PC-9 (cell line): Measurements from ENCODE around the gene RNF166. TPM values are rescaled to one million over a fixed set of nuclear protein-coding genes. Genes with fewer than 3 reads are reported as not detected.

Experiments
- BruUV-seq: library from RNA; stranded (reverse); fragments of 400-500 nt; replicated peaks from 2 replicates; lab custom pipeline; 2021; lab: Mats Ljungman, UMichigan
- CTCF ChIA-PET: fragments of 300-600 bp; sonication (Branson Sonifier 250); formaldehyde crosslinking; loops from one replicate; lab custom pipeline; 2022; ENCODE audit warnings: antibody characterized with exemption; lab: Charles Lee
- POLR2A ChIA-PET: fragments of 300-600 bp; sonication (Branson Sonifier 250); formaldehyde crosslinking; loops from one replicate; lab custom pipeline; 2022; ENCODE audit warnings: antibody characterized with exemption; ENCODE audit not compliant: unreplicated experiment; lab: Charles Lee
- DNase-seq, 2 experiments: peaks; one replicate each; pipeline versions ENCODE4 v3.0.0 to v3.0.0-alpha.2; 2015 to 2022; ENCODE audit warnings: mixed read lengths in 1 of 2
- H2AFZ ChIP-seq: fragments of 200-600 bp; sonication (generic); 2 replicates; pipeline ENCODE4 v1.8.1; 2017; ENCODE audit warnings: antibody characterized with exemption
- H3F3A ChIP-seq: fragments of 200-600 bp; sonication (generic); 2 replicates; pipeline ENCODE4 v1.8.1; 2017; ENCODE audit warnings: antibody characterized with exemption, mild to moderate bottlenecking, low read depth; ENCODE audit not compliant: insufficient read depth
- H3K27ac ChIP-seq: fragments of 200-600 bp; sonication (generic); 2 replicates; pipeline ENCODE4 v1.6.1; 2016; ENCODE audit warnings: mixed run types
- H3K27me3 ChIP-seq: fragments of 200-600 bp; sonication (generic); 2 replicates; pipeline ENCODE4 v1.6.1; 2016; ENCODE audit warnings: low read depth, mixed run types; ENCODE audit not compliant: insufficient read depth
- H3K36me3 ChIP-seq: fragments of 200-600 bp; sonication (generic); 2 replicates; pipeline ENCODE4 v1.6.1; 2016; ENCODE audit warnings: low read depth, mixed run types
- H3K4me1 ChIP-seq: fragments of 200-600 bp; sonication (generic); replicated peaks from 2 replicates; pipeline ENCODE4 v1.6.1; 2016; ENCODE audit warnings: mixed run types; ENCODE audit not compliant: insufficient read depth
- H3K4me2 ChIP-seq: fragments of 200-600 bp; sonication (generic); 2 replicates; pipeline ENCODE4 v1.6.1; 2017; ENCODE audit warnings: mixed run types
- H3K4me3 ChIP-seq: fragments of 200-600 bp; sonication (generic); 2 replicates; pipeline ENCODE4 v1.6.1; 2016; ENCODE audit warnings: mixed run types
- H3K79me2 ChIP-seq: fragments of 200-600 bp; sonication (generic); 2 replicates; pipeline ENCODE4 v1.6.1; 2017; ENCODE audit warnings: low read depth, mixed run types
- H3K9me2 ChIP-seq: fragments of 200-600 bp; sonication (generic); 2 replicates; pipeline ENCODE4 v1.8.1; 2017; ENCODE audit warnings: mild to moderate bottlenecking; ENCODE audit not compliant: insufficient read depth
- H3K9me3 ChIP-seq: fragments of 200-600 bp; sonication (generic); 2 replicates; pipeline ENCODE4 v1.8.1; 2016; ENCODE audit warnings: low read depth; ENCODE audit not compliant: insufficient read depth
- H4K20me1 ChIP-seq: fragments of 200-600 bp; sonication (generic); 2 replicates; pipeline ENCODE4 v1.8.1; 2017; ENCODE audit not compliant: insufficient read depth
- EZH2 ChIP-seq: fragments of 200-600 bp; sonication (generic); IDR thresholded peaks from 2 replicates; pipeline ENCODE4 v1.8.0; 2017; ENCODE audit warnings: antibody characterized with exemption, low read depth
- intact Hi-C: fragments of 100-400 bp; cut with micrococcal nuclease; formaldehyde crosslinking; loops from one replicate; pipeline ENCODE4 v1.10.0; 2022; ENCODE audit not compliant: unreplicated experiment
- total RNA-seq: library from RNA; stranded (reverse); gene quantifications from 2 replicates; pipeline ENCODE4 v1.2.3, GENCODE V29; 2021
- TF ChIP-seq, protein P1 (sequence below): fragments of 200-600 bp; sonication (generic); conservative IDR thresholded peaks from 2 replicates; pipeline ENCODE4 v1.6.1; 2017; ENCODE audit warnings: mixed run types, antibody characterized with exemption, mild to moderate bottlenecking, moderate library complexity

Gene RNF166
- total RNA-seq, 1 experiment from 2014 or later: 29.4 TPM

DNA sequence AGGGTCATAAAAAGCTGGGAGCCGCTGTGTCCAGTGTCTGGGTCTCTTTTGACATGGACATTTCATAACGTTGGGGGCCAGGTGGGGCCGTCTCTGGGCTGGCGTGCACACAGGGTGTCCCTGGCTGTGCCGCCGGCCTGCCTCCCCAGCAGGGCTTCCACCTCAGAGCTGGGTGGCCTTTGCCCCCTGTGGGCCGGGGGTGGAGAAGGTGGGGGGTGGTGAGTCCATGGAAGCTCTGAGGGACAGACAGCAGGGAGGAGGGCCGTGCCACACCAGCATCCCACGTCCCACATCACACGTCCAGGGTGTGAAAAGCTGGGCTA, 19.0 kb downstream of the RNF166 start:
- BruUV-seq: no TSS peak
- no peak for TF ChIP-seq EZH2
- TF ChIP-seq, protein P1, sequence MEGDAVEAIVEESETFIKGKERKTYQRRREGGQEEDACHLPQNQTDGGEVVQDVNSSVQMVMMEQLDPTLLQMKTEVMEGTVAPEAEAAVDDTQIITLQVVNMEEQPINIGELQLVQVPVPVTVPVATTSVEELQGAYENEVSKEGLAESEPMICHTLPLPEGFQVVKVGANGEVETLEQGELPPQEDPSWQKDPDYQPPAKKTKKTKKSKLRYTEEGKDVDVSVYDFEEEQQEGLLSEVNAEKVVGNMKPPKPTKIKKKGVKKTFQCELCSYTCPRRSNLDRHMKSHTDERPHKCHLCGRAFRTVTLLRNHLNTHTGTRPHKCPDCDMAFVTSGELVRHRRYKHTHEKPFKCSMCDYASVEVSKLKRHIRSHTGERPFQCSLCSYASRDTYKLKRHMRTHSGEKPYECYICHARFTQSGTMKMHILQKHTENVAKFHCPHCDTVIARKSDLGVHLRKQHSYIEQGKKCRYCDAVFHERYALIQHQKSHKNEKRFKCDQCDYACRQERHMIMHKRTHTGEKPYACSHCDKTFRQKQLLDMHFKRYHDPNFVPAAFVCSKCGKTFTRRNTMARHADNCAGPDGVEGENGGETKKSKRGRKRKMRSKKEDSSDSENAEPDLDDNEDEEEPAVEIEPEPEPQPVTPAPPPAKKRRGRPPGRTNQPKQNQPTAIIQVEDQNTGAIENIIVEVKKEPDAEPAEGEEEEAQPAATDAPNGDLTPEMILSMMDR: no peak
- Histone ChIP-seq H3K4me2 (no peak overlapping the region), H3K9me2 (no peaks in the 10 kb centered on the region), H3K27me3 (no peaks in the 10 kb centered on the region), H3K79me2 (no peaks in the 10 kb centered on the region), H3K27ac (no peak overlapping the region), H3F3A (peaks cover 16% of the 10 kb centered on the region; the same call in 1 of the 2 replicates), H3K9me3 (no peaks in the 10 kb centered on the region), H3K36me3 (no peaks in the 10 kb centered on the region), H4K20me1 (no peaks in the 10 kb centered on the region), H3K4me1 (peaks cover 20% of the 10 kb centered on the region), H3K4me3 (no peak overlapping the region), H2AFZ (no peak overlapping the region)
- intact Hi-C loops: loop anchor here (5.0 to 10.0 kb wide), 2 partner anchors 125 to 232 kb away; partner anchors contain the start of genes APRT and ZFPM1
- ChIA-PET CTCF (interaction anchor here (0.6 to 1.2 kb wide), 2 partner anchors 22 to 50 kb away, joined by 8 to 9 read pairs; no protein-coding TSS in a partner anchor), POLR2A (no interaction called here)
- no peak for DNase-seq

DNA sequence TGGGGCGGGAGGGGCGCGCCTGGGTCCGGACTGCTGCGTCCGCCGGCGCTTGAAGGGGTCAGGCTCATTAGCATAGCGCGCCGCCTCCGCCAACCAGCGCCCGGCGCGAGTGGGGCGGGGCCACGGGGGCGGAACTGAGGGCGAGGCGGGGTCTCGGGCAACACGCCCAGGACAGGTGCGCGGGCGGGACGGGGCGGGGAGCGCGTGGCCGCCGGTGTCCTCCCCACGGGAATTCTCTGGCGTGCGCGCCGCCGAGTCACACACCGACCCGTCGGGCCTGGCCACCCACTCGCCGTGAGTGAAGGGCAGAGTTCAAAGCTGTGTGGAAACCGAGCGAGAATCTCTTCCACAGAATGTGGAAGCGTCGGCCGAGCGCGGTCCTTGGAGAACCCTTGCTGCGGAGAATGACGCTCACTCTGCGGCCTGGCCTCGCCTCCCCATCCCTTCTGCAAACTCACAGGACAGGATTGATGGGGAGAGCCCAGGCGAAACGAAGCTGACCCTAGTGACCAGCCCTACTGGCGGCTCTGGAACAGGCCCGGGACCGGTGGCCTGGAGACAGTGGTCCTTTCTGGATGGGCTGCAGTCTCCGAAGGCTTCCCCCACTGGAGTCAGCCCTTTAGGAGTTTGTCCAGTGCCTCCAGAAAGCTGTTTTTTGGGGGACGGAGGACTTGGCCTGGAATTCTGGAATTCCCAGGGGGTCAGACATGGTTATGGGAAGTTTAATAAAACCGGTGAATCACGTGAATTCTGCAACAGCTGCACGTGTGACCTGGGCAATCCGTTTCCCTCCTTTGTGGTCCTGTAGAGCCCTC, 19.6 kb downstream of the RNF166 start, which contains the start of gene SNAI3:
Gene SNAI3, minus strand, starts transcription at position 69 of the 815 bp plus-strand sequence. CDS start 101 bp downstream, outside the sequence.
- Histone ChIP-seq H2AFZ (peak within 1 kb of the TSS; percentile 92), H3K4me3 (peak within 1 kb of the TSS; percentile 88), H3K4me2 (peak within 1 kb of the TSS; percentile 90), H3K4me1 (peaks cover 20% of the 10 kb centered on the region), H3K27ac (no peak within 1 kb of the TSS), H4K20me1 (no peaks in the 10 kb centered on the region), H3F3A (peaks cover 16% of the 10 kb centered on the region; the same call in 1 of the 2 replicates), H3K9me3 (no peaks in the 10 kb centered on the region), H3K36me3 (no peaks in the 10 kb centered on the region), H3K79me2 (no peaks in the 10 kb centered on the region), H3K27me3 (no peaks in the 10 kb centered on the region), H3K9me2 (no peaks in the 10 kb centered on the region)
- TF ChIP-seq, protein P1: no peak
- TF ChIP-seq EZH2: no peak
- BruUV-seq: no TSS peak
- POLR2A ChIA-PET: no interaction called here
- DNase-seq: peak; percentile 64 to 94
- CTCF ChIA-PET: no interaction called here
- intact Hi-C loops: loop anchor here (5.0 to 10.0 kb wide), 2 partner anchors 126 to 232 kb away; partner anchors contain the start of genes APRT and ZFPM1

DNA sequence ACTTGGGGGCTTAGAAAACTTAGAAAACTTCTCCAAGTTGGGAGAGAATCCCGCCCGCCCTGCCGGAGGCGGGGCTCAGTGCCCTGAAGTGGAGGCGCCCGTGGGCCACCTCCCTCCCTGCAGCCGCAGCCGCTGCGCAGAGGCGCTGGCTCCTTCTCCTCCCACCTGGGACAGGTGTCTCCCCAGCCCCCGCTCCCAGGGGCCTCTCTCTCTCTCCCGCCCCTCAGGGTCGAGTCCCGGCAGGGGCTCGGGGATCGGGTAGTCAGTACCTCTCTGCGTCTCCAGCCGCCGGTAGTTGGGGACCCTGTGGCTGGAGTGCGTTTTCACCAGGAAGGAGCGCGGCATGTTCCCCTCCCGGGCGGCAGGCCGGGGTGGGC, 20.2 kb downstream of the RNF166 start:
- intact Hi-C loops: loop anchor here (5.0 to 10.0 kb wide), 2 partner anchors 126 to 231 kb away; partner anchors contain the start of genes APRT and ZFPM1
- H2AFZ ChIP-seq: peak overlapping the region; percentile 92
- peak; percentile 39 to 65 for DNase-seq
- peak overlapping the region; percentile 88 for H3K4me3 ChIP-seq
- H3K79me2 ChIP-seq: no peaks in the 10 kb centered on the region
- no peaks in the 10 kb centered on the region for H3K9me2 ChIP-seq
- H3K4me1 ChIP-seq: peaks cover 20% of the 10 kb centered on the region
- peak overlapping the region; percentile 90 for H3K4me2 ChIP-seq
- H4K20me1 ChIP-seq: no peaks in the 10 kb centered on the region
- TF ChIP-seq, protein P1: no peak
- TF ChIP-seq EZH2: no peak
- no peaks in the 10 kb centered on the region for H3K9me3 ChIP-seq
- H3F3A ChIP-seq: peaks cover 16% of the 10 kb centered on the region; the same call in 1 of the 2 replicates
- no TSS peak for BruUV-seq
- H3K27ac ChIP-seq: no peak overlapping the region
- H3K27me3 ChIP-seq: no peaks in the 10 kb centered on the region
- no peaks in the 10 kb centered on the region for H3K36me3 ChIP-seq
- ChIA-PET POLR2A (no interaction called here), CTCF (no interaction called here)
